GM12872 (cell line): Measurements from ENCODE around the gene IRAG1.

Source experiments
- CTCF ChIP-seq: IDR thresholded peaks from 3 replicates; pipeline ENCODE4 v1.5.1; 2011; ENCODE audit warnings: low read depth, mild to moderate bottlenecking, low read length, moderate library complexity; ENCODE audit not compliant: insufficient read depth

IRAG1 gene

GRCh38 chr11:10655943-10656576 lies 37.5 kb downstream of the IRAG1 start:
- no peak for TF ChIP-seq CTCF

- TF ChIP-seq CTCF, result no peak
These were observed 38.3 kb downstream of the IRAG1 start for GRCh38 chr11:10655227-10655626.

- no peak for TF ChIP-seq CTCF
These were observed 38.8 kb downstream of the IRAG1 start for GRCh38 chr11:10654811-10655150.

- peak; percentile 76 for TF ChIP-seq CTCF
These were observed 39.4 kb downstream of the IRAG1 start for GRCh38 chr11:10653946-10654810.

GRCh38 chr11:10653261-10653660 lies 40.3 kb downstream of the IRAG1 start:
- TF ChIP-seq CTCF, result no peak

- TF ChIP-seq CTCF, result no peak
These were observed 41.7 kb downstream of the IRAG1 start for GRCh38 chr11:10651656-10652361.

- TF ChIP-seq CTCF, result no peak
These were observed 42.9 kb downstream of the IRAG1 start for GRCh38 chr11:10650630-10651029.
